Adrenal gland (tissue), 12 donors: ENCODE results near the gene BAG3. TPM values are rescaled to one million over a fixed set of nuclear protein-coding genes. Genes with fewer than 3 reads are reported as not detected.

Source experiments
- DNase-seq, 7 donors: peaks; one replicate each; pipeline ENCODE4 v3.0.0-alpha.2; 2019 to 2020
- H3K27ac ChIP-seq, 5 donors: fragments of 200-600 bp; sonication (generic) in 4 of 5; 1 replicate in 3 of 5; 2 replicates in 2 of 5; pipeline versions ENCODE4 v1.5.1 to v1.8.0; 2016 to 2020; ENCODE audit warnings: mild to moderate bottlenecking in 1 of 5
- H3K27me3 ChIP-seq: fragments of 200-600 bp; 2 replicates; pipeline ENCODE4 v1.8.0; 2021
- H3K36me3 ChIP-seq, 2 donors: fragments of 200-600 bp; replicated peaks in 1 of 2; 1 replicate in 1 of 2; 2 replicates in 1 of 2; pipeline versions ENCODE4 v1.5.1 to v1.8.0; 2018 to 2022
- H3K4me1 ChIP-seq, 2 donors: fragments of 200-600 bp; replicated peaks in 1 of 2; 1 replicate in 1 of 2; 2 replicates in 1 of 2; pipeline versions ENCODE4 v1.5.1 to v1.8.0; 2018 to 2021
- H3K4me3 ChIP-seq, 4 donors: fragments of 200-600 bp; sonication (generic) in 3 of 4; one replicate each; pipeline ENCODE4 v1.5.1; 2016 to 2018
- H3K9me3 ChIP-seq, 3 donors: fragments of 200-600 bp; sonication (generic) in 1 of 3; replicated peaks in 1 of 3; 1 replicate in 2 of 3; 2 replicates in 1 of 3; pipeline versions ENCODE4 v1.5.1 to v1.8.0; 2016 to 2021
- POLR2A ChIP-seq, 2 donors: fragments of 450-650 bp; IDR thresholded peaks; one replicate each; pipeline ENCODE4 v1.6.1; 2017; ENCODE audit warnings: antibody characterized with exemption in 2 of 2, mild to moderate bottlenecking in 2 of 2, moderate library complexity in 1 of 2
- WGBS, 4 donors: extraction: QIAGEN DNeasy Blood & Tissue Kit in 2 of 4; methylation state at CpG; one replicate each; pipeline versions ENCODE4 v1.1.5 to v1.1.7; 2013 to 2017; 5-methylcytosine and 5-hydroxymethylcytosine counted together
- intact Hi-C, 2 donors: fragments of 100-400 bp; cut with DNase I; formaldehyde crosslinking; loops; one replicate each; pipeline versions ENCODE4 v1.14.1 to v1.15.0; 2022 to 2023
- polyA plus RNA-seq, 3 donors: library from polyadenylated mRNA; stranded (reverse); fragments of 200-250 nt in 2 of 3; fragments of 350-450 nt in 1 of 3; fragmentation: Illumina TruSeq in 1 of 3; extraction: RNeasy Lipid Tissue Mini Kit (QIAGEN cat#74804) in 1 of 3; gene quantifications; one replicate each; pipeline ENCODE4 v1.2.3, GENCODE V29; 2013 to 2014
- total RNA-seq, 9 donors: library from RNA; depleted of rRNA in 4 of 9; stranded (reverse); fragments of >200 nt in 4 of 9; fragments of 120-200 nt in 1 of 9; fragmentation: NEBNext Ultra II Directional in 1 of 9; extraction: Animal tissue kit (Norgen Biotek cat#: 25700) in 1 of 9; gene quantifications; one replicate each; pipeline versions ENCODE4 v1.1.0 to v1.2.4, GENCODE V29; 2013 to 2023
- TF ChIP-seq, protein P1 (sequence below), 6 experiments: fragments of 450-650 bp in 4 of 6; fragments of 200-600 bp in 2 of 6; sonication (generic) in 1 of 6; IDR thresholded peaks; 1 replicate in 5 of 6; 2 replicates in 1 of 6; pipeline versions ENCODE4 v1.5.1 to v1.8.0; 2016 to 2021; ENCODE audit warnings: antibody characterized with exemption in 6 of 6, mild to moderate bottlenecking in 2 of 6, moderate library complexity in 1 of 6
- donor health status: healthy with polysubstance abuse.
- donor health status: Bipolar disorder and iron deficiency.
- donor health status: DM: yes; HTN: yes; CAD: no.
- donor health status: DM: no; HTN: no; CAD: no.
- donor health status: DM: no; HTN: no; CAD: no.
- donor health status: DM: yes; HTN: yes; CAD: no.

The BAG3 gene
- total and polyA plus RNA-seq, 12 donors, result 6.1 to 49.3 (median 30.0) TPM

GRCh38 chr10:119669975-119670640 lies 18.9 kb downstream of the BAG3 start:
- Histone ChIP-seq H3K9me3 (no peaks in the 10 kb centered on the region), H3K27ac (peak overlapping the region in 1 of 5 donors; percentile 47), H3K36me3 (peaks cover 0 to 48% of the 10 kb centered on the region in 2 donors), H3K4me1 (peaks cover 19 to 40% of the 10 kb centered on the region in 2 donors), H3K4me3 (no peak overlapping the region), H3K27me3 (no peaks in the 10 kb centered on the region)
- WGBS, 4 donors, result 87 to 95% (median 92%) methylated on average over 8 to 18 of the region's 18 CpGs
- TF ChIP-seq, protein P1, sequence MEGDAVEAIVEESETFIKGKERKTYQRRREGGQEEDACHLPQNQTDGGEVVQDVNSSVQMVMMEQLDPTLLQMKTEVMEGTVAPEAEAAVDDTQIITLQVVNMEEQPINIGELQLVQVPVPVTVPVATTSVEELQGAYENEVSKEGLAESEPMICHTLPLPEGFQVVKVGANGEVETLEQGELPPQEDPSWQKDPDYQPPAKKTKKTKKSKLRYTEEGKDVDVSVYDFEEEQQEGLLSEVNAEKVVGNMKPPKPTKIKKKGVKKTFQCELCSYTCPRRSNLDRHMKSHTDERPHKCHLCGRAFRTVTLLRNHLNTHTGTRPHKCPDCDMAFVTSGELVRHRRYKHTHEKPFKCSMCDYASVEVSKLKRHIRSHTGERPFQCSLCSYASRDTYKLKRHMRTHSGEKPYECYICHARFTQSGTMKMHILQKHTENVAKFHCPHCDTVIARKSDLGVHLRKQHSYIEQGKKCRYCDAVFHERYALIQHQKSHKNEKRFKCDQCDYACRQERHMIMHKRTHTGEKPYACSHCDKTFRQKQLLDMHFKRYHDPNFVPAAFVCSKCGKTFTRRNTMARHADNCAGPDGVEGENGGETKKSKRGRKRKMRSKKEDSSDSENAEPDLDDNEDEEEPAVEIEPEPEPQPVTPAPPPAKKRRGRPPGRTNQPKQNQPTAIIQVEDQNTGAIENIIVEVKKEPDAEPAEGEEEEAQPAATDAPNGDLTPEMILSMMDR (IDR thresholded peaks at IDR 0.05), result no peak
- DNase-seq, result no peak
- intact Hi-C loops, result no loop called here

- Histone ChIP-seq H3K27ac (no peak overlapping the region), H3K27me3 (no peaks in the 10 kb centered on the region), H3K4me3 (no peak overlapping the region), H3K36me3 (peaks cover 0 to 52% of the 10 kb centered on the region in 2 donors), H3K4me1 (peaks cover 19 to 34% of the 10 kb centered on the region in 2 donors), H3K9me3 (no peaks in the 10 kb centered on the region)
- TF ChIP-seq POLR2A (IDR thresholded peaks at IDR 0.05), result no peak
- TF ChIP-seq, protein P1 (IDR thresholded peaks at IDR 0.05), result no peak
- intact Hi-C loops, result no loop called here
- 58 to 64% (median 61%) methylated on average over 3 of the region's 3 CpGs for WGBS, 4 donors
- no peak for DNase-seq
These were observed 19.5 kb downstream of the BAG3 start for GRCh38 chr10:119670717-119671116.

- Histone ChIP-seq H3K4me1 (peaks cover 19 to 29% of the 10 kb centered on the region in 2 donors), H3K27ac (no peak overlapping the region), H3K36me3 (peaks cover 0 to 53% of the 10 kb centered on the region in 2 donors), H3K9me3 (no peaks in the 10 kb centered on the region), H3K27me3 (no peaks in the 10 kb centered on the region), H3K4me3 (no peak overlapping the region)
- WGBS, 4 donors, result 90 to 95% (median 90%) methylated on average over 4 of the region's 4 CpGs
- intact Hi-C loops, result no loop called here
- TF ChIP-seq POLR2A (IDR thresholded peaks at IDR 0.05), result no peak
- TF ChIP-seq, protein P1 (IDR thresholded peaks at IDR 0.05), result no peak
- no peak for DNase-seq
These were observed 20.2 kb downstream of the BAG3 start for GRCh38 chr10:119671381-119671780.

DNA sequence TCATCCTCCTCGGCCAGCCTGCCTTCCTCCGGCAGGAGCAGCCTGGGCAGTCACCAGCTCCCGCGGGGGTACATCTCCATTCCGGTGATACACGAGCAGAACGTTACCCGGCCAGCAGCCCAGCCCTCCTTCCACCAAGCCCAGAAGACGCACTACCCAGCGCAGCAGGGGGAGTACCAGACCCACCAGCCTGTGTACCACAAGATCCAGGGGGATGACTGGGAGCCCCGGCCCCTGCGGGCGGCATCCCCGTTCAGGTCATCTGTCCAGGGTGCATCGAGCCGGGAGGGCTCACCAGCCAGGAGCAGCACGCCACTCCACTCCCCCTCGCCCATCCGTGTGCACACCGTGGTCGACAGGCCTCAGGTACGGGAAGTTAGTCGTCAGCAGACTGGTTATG lies 21.1 kb downstream of the BAG3 start:
- Histone ChIP-seq H3K27ac (no peak overlapping the region), H3K27me3 (no peaks in the 10 kb centered on the region), H3K9me3 (no peaks in the 10 kb centered on the region), H3K4me3 (no peak overlapping the region), H3K4me1 (peaks cover 16 to 19% of the 10 kb centered on the region in 2 donors), H3K36me3 (peaks cover 0 to 62% of the 10 kb centered on the region in 2 donors)
- DNase-seq, result no peak
- 93 to 96% (median 94%) methylated on average over 8 to 23 of the region's 23 CpGs for WGBS, 4 donors
- TF ChIP-seq POLR2A (IDR thresholded peaks at IDR 0.05), result no peak
- TF ChIP-seq, protein P1 (IDR thresholded peaks at IDR 0.05), result no peak
- intact Hi-C loops, result no loop called here
